Airway epithelial cell (primary cell): ENCODE data around the gene NOL9. TPM values are rescaled to one million over a fixed set of nuclear protein-coding genes. Genes with fewer than 3 reads are reported as not detected.

Experiments used
- total RNA-seq: library from RNA; depleted of rRNA; stranded (reverse); fragments of >200 nt; gene quantifications from 2 replicates; pipeline ENCODE4 v1.2.3, GENCODE V29; 2015

NOL9 gene
- total RNA-seq = 11.6 and 15.7 TPM in 2 replicates

DNA sequence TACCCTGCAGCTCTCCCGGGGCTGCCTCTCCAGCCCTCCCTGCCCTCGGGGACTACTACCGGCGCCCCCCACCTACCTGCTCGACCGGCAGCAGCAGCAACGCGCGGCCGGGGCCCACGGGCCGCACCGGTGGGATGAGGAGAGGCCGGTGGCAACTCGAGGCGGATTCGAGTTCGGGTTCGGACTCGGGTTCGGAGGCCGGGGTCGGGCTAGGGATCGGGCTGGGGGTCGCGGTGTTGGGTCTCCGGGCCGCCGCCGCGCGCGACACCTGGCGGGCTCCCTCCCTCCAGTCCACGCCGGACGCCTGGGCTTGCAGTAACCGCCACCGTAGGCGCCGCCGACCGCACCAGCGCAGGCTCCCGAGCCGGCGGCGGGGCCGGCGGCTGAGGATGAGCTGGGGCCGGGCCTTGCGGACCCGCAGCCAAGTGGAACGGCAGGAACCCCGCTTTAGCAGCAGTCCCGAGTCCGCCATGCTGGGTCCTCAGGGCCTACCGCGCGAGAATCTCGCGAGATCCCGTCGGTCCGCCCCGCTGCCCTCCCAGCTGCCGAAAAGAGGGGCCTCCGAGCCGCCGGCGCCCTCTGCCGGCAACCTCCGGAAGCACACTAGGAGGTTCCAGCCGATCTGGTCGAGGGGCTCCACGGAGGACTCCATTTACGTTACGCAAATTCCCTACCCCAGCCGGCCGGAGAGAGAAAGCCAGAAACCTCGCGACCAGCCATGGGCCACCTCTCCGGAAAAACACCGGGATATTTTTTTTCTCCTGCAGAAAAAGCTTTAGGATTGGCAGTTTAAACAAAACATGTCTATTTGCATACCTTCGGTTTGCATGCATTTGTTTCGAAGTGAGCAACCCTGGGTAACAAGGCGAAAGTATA is at the start of gene NOL9:
NOL9 (minus strand) TSS at position 483 of the 876 bp plus-strand sequence; CDS start at position 472, 11 bp downstream.

DNA sequence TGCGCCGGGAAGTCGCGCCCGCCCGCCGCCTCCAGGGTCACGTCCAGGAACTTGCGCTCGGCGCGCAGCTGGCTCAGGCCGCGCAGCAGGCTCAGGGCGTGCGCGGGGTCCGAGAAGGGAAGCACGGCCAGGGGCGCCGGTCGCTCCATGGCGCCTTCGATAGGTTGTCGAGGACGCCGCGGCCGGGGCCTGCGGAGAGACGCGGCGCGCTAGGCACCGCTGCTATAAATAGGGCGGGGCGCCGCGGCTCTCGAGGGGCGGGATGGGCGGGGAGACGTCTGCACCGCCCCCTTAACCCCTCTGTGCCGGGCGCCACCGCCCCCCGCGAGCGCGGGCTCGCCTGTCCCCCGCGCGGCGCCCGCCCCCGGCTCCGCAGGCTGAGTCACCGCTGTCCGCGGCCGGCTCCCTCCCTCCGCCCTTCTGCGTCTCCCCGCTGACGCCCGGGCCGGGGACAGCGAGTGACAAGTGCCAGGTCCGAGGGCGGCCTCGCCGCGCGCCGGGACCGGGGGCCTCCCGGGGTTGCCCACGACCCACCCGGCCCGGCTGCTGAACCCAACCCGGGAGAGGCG is 48.4 kb upstream of the NOL9 start, which contains the start of gene KLHL21:
KLHL21 (minus strand) TSS at position 201 of the 569 bp plus-strand sequence; CDS start at position 149, 52 bp downstream.

DNA sequence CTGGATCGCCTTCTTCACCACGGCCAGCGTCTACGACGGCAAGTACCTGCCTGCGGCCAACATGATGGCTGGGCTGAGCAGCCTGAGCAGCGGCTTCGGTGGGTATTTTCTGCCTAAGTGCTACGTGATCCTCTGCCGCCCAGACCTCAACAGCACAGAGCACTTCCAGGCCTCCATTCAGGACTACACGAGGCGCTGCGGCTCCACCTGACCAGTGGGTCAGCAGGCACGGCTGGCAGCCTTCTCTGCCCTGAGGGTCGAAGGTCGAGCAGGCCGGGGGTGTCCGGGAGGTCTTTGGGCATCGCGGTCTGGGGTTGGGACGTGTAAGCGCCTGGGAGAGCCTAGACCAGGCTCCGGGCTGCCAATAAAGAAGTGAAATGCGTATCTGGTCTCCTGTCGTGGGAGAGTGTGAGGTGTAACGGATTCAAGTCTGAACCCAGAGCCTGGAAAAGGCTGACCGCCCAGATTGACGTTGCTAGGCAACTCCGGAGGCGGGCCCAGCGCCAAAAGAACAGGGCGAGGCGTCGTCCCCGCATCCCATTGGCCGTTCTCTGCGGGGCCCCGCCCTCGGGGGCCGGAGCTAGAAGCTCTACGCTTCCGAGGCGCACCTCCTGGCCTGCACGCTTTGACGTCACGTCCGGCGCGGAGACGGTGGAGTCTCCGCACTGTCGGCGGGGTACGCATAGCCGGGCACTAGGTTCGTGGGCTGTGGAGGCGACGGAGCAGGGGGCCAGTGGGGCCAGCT is 25.2 kb upstream of the NOL9 start, which contains the start of gene ZBTB48:
ZBTB48 (plus strand) TSS at position 621 of the 745 bp plus-strand sequence. CDS start 616 bp downstream, outside the sequence.

DNA sequence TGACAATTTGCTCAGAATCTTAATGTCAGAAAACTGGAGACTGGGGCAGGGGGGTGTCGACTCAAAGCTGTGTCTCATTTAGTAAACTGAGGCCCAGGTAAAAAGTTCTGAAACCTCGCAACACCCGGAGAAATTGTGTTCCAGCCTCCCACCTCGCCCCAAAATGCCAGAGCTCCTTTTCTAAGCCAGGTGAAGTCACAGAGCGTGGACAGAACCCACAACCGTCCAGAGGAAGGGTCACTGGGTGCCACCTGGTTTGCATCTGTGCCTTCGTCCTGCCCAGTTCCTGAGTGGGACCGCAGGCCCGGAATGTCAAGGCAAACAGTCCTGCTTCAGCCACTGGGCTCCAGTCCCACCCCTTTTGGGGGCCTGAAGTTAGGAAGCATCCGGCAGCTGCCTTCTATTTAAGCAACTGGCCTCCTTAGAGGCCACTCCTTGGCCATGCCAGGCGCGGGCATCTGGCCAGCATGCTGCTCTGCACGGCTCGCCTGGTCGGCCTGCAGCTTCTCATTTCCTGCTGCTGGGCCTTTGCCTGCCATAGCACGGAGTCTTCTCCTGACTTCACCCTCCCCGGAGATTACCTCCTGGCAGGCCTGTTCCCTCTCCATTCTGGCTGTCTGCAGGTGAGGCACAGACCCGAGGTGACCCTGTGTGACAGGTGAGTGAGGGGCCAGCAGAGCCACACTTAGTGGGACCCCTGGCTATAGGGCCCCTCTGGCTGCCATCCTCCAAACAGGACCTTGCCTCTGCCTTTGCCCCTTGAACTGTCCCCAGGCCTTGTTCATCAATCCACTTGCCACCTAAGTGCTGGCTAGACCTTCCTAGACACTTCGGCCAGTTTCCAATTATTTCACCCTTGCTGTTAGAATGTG is 830 bp upstream of the NOL9 start, which contains the start of gene TAS1R1:
TAS1R1 (plus strand) TSS at position 401 of the 872 bp plus-strand sequence; CDS start at position 468, 67 bp downstream.

DNA sequence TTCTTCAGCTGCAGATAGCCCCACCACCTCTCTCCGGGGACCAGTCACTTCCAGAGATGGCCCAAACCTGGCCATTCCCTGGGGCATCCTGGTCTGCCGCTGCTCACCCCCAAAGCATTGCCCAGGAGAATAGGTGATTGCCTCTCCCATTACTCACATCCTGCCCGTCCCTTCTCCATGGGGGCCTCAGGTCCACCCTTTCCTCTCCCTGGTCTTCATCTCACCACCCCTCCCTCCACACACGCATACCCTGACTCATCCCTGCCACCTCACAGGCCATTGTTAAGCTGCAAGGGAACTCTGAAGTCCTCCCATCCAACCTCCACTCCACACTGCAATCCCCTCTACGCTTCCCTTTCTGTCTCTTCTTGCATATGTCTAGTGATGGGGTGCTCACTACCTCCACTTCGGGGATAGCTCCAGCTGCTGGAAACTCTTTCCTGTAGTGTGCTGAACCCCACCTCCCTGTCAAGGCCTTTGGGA is 62.8 kb downstream of the NOL9 start, which contains the start of gene PLEKHG5:
PLEKHG5 (minus strand) TSS at position 188 of the 483 bp plus-strand sequence. CDS start 14,096 bp downstream, outside the sequence.

Other genes with a start within 250 kb of the NOL9 start
- gene ACOT7, start 160.7 kb downstream of the NOL9 start, total RNA-seq = 130 and 138 TPM in 2 replicates
- 173 and 201 TPM in 2 replicates for gene HES2, start 134.6 kb downstream of the NOL9 start, total RNA-seq
- gene ESPN, start 129.7 kb downstream of the NOL9 start, total RNA-seq = 13.7 and 14.0 TPM in 2 replicates
- 31.7 and 34.3 TPM in 2 replicates for gene TNFRSF25, start 88.3 kb downstream of the NOL9 start, total RNA-seq
- gene PLEKHG5, start 62.8 kb downstream of the NOL9 start, total RNA-seq = 42.2 and 51.3 TPM in 2 replicates
- not detected in 2 replicates for gene TAS1R1, start 794 bp upstream of the NOL9 start, total RNA-seq
- gene ZBTB48, start 25.5 kb upstream of the NOL9 start, total RNA-seq = 7.8 and 19.4 TPM in 2 replicates
- 48.1 and 54.9 TPM in 2 replicates for gene KLHL21, start 48.4 kb upstream of the NOL9 start, total RNA-seq
- gene PHF13, start 59.2 kb upstream of the NOL9 start, total RNA-seq = 10.2 and 12.0 TPM in 2 replicates
- gene THAP3, start 70.4 kb upstream of the NOL9 start, total RNA-seq = 15.0 and 19.6 TPM in 2 replicates
- gene DNAJC11, start 147.3 kb upstream of the NOL9 start, total RNA-seq = 25.2 and 35.4 TPM in 2 replicates
- gene CAMTA1, start 230.9 kb upstream of the NOL9 start, total RNA-seq = 50.7 and 63.9 TPM in 2 replicates